GM21526 (cell line): Measurements from ENCODE around the gene SERP2.
"Not testable (repeated sequence)": the region's sequence is repeated elsewhere in the genome, so short reads cannot be mapped to it uniquely, and the experiment has no call there.

Experiments
- ATAC-seq: cut with Tn5 transposase; IDR thresholded peaks from one replicate; pipeline ENCODE4 v1.9.1; 2021; ENCODE audit warnings: moderate library complexity; ENCODE audit not compliant: unreplicated experiment, low FRiP score

The SERP2 gene

GRCh38 chr13:44373601-44374347, at the start of gene SERP2:
SERP2 (plus strand) TSS chr13:44373824; CDS start chr13:44374026, 202 bp downstream.
- no peak for ATAC-seq

DNA sequence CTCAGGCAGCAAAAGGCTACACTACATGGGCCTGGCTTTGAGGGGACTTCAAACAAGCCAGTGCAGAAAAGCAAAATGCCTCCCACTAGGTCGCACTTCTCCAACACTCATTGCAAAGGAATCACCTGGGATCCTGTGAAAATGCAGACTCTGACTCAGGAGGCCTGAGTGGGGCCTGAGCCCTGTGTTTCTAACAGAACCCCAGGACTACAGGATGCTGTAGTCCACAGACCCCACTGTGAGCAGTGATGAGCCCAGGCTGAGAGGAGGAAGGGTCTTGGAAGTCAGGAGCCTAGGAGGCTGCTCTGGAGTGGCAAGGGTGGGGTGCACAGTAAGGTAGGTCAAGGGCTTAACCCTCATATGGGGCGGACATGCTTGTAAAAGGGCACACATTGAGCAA, 46.7 kb upstream of the SERP2 start:
- ATAC-seq, result no peak

DNA sequence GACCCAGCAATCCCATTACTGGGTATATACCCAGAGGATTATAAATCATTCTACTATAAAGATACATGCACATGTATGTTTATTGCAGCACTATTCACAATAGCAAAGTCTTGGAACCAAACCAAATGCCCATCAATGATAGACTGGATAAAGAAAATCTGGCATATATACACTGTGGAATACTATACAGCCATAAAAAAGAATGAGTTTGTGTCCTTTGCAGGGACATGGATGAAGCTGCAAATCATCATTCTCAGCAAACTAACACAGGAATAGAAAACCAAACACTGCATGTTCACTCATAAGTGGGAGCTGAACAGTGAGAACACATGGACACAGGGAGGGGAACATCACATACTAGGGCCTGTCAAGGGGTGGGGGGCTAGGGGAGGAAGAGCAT, 44.6 kb upstream of the SERP2 start:
- ATAC-seq, result not testable (repeated sequence)

GRCh38 chr13:44329909-44330545, 43.6 kb upstream of the SERP2 start:
- ATAC-seq, result no peak

GRCh38 chr13:44331446-44331845, 42.2 kb upstream of the SERP2 start:
- ATAC-seq, result no peak

DNA sequence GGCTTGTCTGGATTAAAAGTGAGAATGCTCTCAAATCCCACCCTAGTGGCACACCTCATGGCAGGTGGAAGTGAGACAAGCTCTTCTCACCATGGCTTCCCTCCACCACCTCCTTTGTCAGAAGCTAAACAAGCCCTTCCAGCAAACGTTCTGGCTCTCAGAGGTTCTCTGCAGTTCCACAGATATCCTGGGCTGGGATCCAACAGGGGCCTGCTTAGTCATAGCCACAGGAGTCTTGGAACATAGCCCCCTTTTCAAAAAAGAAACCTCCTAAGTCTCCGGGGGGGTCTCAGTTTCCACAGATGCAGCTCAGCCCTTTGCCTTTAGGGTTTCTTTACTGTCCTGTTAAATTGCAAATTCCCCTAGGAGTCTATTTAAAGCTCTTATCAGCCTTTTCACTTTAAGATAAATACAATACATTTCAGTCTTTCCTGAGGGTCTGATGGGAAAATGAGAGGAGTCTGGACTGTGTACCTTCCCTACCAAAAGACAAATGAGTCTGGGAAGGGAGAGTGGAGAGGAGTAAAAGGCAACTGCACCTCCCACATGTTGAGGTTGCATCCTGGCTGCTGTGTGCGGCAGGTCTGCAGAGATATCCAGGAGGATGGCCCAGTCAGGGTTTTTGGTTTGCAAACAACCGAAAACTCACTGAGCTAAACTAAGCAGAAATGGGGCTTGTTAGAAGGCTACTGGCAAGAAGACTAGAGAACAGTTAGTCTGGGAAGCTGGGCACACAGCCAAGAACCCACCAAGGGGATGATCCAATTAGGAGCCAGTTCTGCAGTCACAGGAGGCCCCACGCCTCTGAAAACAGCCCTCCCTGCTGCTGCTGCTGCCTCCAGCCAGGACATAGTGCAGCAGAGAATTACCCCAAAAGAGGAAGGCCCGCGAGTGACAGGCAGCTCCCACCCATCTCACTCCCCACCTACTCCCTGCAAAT, 41.4 kb upstream of the SERP2 start:
- no peak for ATAC-seq

DNA sequence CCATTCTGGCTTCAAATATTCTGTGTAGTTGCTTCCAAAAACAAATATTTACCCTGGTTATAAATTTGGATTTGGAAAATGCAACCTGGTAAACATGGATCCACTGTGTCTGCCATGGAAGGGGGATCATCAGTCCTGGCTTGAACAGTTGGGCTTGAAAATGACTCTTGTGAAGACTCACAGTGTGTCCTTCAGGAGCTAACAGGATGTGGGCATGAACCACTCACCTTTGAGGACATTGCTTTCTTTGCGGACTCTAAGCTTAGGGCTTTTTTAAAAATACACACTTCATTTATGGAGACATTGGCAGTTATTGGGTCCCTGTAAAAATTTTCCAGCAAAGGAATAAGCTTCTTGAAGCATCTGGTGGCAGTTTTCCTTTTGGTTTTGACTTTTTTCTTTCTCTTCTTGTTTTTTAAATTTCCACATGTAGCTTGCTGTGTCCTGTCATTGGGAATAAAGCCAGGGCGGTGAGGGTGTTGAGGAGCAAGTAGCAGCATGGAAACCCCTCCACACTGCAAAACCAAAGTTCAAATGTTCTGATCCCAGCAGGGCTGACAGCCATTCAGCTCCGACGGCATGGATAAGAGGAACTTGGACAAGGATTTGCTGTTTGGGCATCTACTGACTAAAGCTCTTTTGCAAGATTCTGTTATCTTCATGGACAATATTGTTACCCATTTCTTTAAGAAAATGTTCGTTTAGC, 39.5 kb upstream of the SERP2 start:
- ATAC-seq, result no peak

GRCh38 chr13:44334751-44335150, 38.9 kb upstream of the SERP2 start:
- no peak for ATAC-seq

DNA sequence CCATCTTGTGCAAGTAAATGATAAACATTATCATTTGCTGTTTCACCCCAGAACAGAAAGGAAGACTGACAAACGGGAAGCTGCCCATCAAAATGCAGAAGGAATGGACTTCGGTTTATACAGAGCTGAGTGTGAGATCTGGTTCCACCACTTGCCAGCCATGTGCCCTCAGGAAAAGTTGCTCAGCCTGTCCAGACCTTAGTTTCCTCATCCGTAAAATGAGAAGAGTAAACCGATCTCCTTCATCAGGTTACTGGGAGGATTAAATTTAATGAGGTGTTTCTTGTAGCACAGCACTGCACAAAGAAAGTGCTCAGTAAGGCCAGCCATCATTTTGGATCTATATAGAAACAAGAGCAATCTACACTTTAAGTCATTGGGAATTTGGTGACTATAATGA, 36.7 kb upstream of the SERP2 start:
- ATAC-seq, result no peak

- ATAC-seq, result no peak
Observed at GRCh38 chr13:44337581-44337980, 36.0 kb upstream of the SERP2 start.

DNA sequence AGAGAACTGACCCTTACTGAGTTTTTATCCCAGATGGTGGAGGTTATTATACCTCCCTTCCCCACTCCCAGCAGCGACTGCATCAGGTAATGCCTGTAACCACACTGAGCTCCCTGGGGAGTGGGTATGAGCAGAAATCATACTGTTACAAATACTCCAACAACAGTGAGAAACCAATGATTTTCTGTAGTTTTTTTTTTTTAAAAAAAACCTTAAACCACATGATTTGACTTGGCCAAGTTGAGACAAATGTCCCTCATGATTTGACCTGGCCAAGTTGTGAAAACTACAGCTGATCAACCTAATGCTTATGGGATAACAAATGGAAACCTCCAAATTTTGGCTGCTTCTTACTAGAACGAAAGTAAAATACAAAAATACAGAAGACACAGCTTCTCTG, 33.1 kb upstream of the SERP2 start:
- ATAC-seq, result no peak

DNA sequence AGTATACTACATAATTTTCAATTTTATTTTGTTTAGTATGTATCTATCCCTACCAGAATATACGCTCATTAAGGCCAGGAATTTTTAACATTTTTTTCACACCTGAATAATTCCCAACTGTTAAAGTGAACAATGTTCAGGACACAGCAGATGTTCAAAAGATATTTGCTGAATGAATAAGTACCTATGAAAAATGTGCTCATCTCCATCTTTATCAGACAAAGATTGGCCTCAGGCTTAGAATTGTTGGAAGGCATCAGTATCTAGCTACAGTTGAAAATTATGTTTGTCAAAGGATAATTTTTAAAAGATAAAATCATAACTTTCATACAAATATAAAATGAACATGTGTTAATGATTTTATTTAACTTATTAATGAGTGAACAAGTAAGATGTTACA, 30.9 kb upstream of the SERP2 start:
- no peak for ATAC-seq

- no peak for ATAC-seq
Observed at GRCh38 chr13:44346534-44346933, 27.1 kb upstream of the SERP2 start.

DNA sequence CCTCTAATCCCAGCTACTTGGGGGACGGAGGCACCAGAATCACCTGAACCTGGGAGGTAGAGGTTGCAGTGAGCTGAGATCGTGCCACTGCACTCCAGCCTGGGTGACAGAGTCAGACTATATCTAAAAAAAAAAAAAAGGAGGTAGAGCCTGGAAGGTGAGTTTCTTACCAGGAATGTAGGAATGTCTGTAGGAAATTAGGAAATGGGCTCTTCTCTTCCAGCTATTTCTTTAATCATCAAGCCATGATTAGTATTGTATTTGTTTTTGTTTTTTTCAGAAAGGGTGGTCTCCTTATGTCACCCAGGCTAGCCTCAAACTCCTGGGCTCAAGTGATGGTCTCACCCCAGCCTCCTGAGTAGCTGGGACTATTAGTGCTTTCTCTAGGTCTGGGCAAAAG, 26.3 kb upstream of the SERP2 start:
- no peak for ATAC-seq

GRCh38 chr13:44347949-44348348, 25.7 kb upstream of the SERP2 start:
- ATAC-seq, result no peak

- ATAC-seq, result no peak
Observed at GRCh38 chr13:44350775-44351504, 22.7 kb upstream of the SERP2 start.

DNA sequence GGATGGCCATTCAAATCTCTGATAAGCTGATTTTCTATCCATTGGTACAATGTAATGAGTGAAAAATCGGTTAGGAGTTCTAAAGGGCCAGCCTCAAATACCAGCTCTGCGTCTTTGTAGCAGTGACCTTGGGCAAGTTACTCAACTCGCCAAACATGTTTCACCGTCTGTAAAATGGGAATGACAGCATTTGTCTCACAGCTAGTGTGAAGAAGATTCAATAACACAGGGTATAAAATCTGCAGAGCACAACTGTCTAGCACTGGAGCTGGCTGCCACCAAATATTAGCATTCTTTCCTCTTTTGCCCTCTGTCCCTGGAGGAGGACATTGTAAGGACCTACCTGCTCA, 22.1 kb upstream of the SERP2 start:
- ATAC-seq, result no peak

DNA sequence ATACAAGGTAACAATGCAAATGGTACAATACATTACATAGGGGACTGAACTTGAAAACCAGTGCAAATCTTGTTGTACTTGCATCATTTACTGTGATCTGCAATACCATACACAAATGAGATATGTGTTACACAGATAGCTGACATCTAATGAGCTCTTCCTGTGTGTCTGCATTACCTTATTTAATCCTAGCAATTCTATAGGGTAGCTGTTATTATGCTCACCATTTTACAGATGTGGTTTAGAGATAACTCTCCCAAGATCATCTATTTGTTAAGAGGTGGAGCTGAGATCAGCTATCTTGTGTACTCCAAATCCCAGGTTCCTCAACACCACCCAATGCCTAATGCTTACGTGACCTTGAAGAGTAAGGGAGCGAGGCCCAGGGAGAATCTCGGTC, 21.4 kb upstream of the SERP2 start:
- no peak for ATAC-seq

GRCh38 chr13:44352671-44353070, 21.0 kb upstream of the SERP2 start:
- ATAC-seq, result no peak

DNA sequence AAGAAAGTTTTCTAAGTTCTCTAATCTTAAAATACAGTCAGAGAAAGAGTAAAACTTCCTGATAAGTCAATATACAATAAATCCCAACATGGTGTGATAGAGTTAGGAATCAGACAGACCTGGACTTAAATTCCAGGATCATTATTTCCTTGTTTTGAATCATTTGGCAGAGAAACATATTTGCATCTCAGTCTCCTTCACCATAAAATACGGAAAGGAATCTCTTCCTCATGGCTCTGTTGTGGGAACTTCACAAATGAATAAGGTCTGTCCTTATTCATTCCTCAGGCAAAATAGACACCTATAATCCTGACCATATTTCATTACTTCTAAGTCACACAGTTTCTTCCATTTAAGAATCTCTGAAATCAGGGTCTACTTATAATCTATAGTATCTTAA, 19.3 kb upstream of the SERP2 start:
- ATAC-seq, result no peak
